Measurements from ENCODE around the gene NANOS3.

GRCh38 chr19:13920940-13921747 lies 44.2 kb downstream of the NANOS3 start:
- TF ChIP-seq, protein P1, sequence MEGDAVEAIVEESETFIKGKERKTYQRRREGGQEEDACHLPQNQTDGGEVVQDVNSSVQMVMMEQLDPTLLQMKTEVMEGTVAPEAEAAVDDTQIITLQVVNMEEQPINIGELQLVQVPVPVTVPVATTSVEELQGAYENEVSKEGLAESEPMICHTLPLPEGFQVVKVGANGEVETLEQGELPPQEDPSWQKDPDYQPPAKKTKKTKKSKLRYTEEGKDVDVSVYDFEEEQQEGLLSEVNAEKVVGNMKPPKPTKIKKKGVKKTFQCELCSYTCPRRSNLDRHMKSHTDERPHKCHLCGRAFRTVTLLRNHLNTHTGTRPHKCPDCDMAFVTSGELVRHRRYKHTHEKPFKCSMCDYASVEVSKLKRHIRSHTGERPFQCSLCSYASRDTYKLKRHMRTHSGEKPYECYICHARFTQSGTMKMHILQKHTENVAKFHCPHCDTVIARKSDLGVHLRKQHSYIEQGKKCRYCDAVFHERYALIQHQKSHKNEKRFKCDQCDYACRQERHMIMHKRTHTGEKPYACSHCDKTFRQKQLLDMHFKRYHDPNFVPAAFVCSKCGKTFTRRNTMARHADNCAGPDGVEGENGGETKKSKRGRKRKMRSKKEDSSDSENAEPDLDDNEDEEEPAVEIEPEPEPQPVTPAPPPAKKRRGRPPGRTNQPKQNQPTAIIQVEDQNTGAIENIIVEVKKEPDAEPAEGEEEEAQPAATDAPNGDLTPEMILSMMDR (IDR thresholded peaks at IDR 0.05), result no peak
- no peak for TF ChIP-seq POLR2A (IDR thresholded peaks at IDR 0.05)

Data from prostate gland (tissue), 2 donors.